SIG-M5 (cell line): ENCODE results near the gene PDYN.

ENCODE experiments used
- DNase-seq: peaks from one replicate; lab custom pipeline; 2025; lab: John Stamatoyannopoulos, UW

The PDYN gene

GRCh38 chr20:1951436-1952115 lies 42.3 kb downstream of the PDYN start:
- no peak for DNase-seq

GRCh38 chr20:1950836-1951235 lies 43.0 kb downstream of the PDYN start:
- no peak for DNase-seq

GRCh38 chr20:1949347-1950100 lies 44.3 kb downstream of the PDYN start:
- no peak for DNase-seq

GRCh38 chr20:1947535-1947846 lies 46.4 kb downstream of the PDYN start:
- DNase-seq: no peak

- peak; percentile 96 for DNase-seq
Measured at GRCh38 chr20:1946762-1947534, 46.9 kb downstream of the PDYN start.

GRCh38 chr20:1946442-1946761 lies 47.5 kb downstream of the PDYN start:
- DNase-seq: no peak

GRCh38 chr20:1945660-1946059 lies 48.2 kb downstream of the PDYN start:
- DNase-seq: no peak

GRCh38 chr20:1945134-1945618 lies 48.7 kb downstream of the PDYN start:
- peak; percentile 94 for DNase-seq

- no peak for DNase-seq
Measured at GRCh38 chr20:1944345-1945091, 49.3 kb downstream of the PDYN start.

GRCh38 chr20:1943275-1944002 lies 50.4 kb downstream of the PDYN start:
- no peak for DNase-seq

- no peak for DNase-seq
Measured at GRCh38 chr20:1942486-1943274, 51.2 kb downstream of the PDYN start.

- DNase-seq: no peak
Measured at GRCh38 chr20:1942061-1942460, 51.8 kb downstream of the PDYN start.

GRCh38 chr20:1941226-1941625 lies 52.6 kb downstream of the PDYN start:
- no peak for DNase-seq

GRCh38 chr20:1940581-1940980 lies 53.3 kb downstream of the PDYN start:
- DNase-seq: no peak

GRCh38 chr20:1939270-1939595 lies 54.6 kb downstream of the PDYN start:
- DNase-seq: no peak

- DNase-seq: no peak
Measured at GRCh38 chr20:1938464-1939269, 55.2 kb downstream of the PDYN start.

GRCh38 chr20:1937316-1937976 lies 56.4 kb downstream of the PDYN start:
- DNase-seq: no peak

- DNase-seq: no peak
Measured at GRCh38 chr20:1935696-1936366, 58.0 kb downstream of the PDYN start.
